Esophagus squamous epithelium (tissue), 5 donors: ENCODE results near the gene SLC9A6. TPM values are rescaled to one million over a fixed set of nuclear protein-coding genes. Genes with fewer than 3 reads are reported as not detected.
A peak's percentile ranks its signal among the peaks of the same experiment; 100 is the strongest.

Experiments used
- DNase-seq: peaks from one replicate; lab custom pipeline; 2025; lab: John Stamatoyannopoulos, UW
- H3K27ac ChIP-seq, 4 donors: fragments of 200-600 bp; sonication (generic); one replicate each; pipeline ENCODE4 v1.5.1; 2016 to 2019; ENCODE audit warnings: mild to moderate bottlenecking in 1 of 4
- H3K27me3 ChIP-seq, 4 donors: fragments of 200-600 bp; sonication (generic); 1 replicate in 3 of 4; 2 replicates in 1 of 4; pipeline versions ENCODE4 v1.5.1 to v1.6.0; 2017 to 2021; ENCODE audit warnings: antibody characterized with exemption in 1 of 4
- H3K36me3 ChIP-seq, 3 donors: fragments of 200-600 bp; sonication (generic); one replicate each; pipeline ENCODE4 v1.5.1; 2016 to 2019
- H3K4me1 ChIP-seq, 3 donors: fragments of 200-600 bp; sonication (generic); one replicate each; pipeline ENCODE4 v1.5.1; 2017 to 2019
- H3K4me3 ChIP-seq, 4 donors: fragments of 200-600 bp; sonication (generic); 1 replicate in 3 of 4; 2 replicates in 1 of 4; pipeline ENCODE4 v1.5.1; 2016 to 2019; ENCODE audit warnings: mild to moderate bottlenecking in 2 of 4, moderate library complexity in 1 of 4
- H3K9me3 ChIP-seq, 3 donors: fragments of 200-600 bp; sonication (generic); one replicate each; pipeline ENCODE4 v1.5.1; 2016 to 2019
- POLR2A ChIP-seq, 4 donors: fragments of 450-650 bp; IDR thresholded peaks; one replicate each; pipeline ENCODE4 v1.6.1; 2017; ENCODE audit warnings: antibody characterized with exemption in 4 of 4, mild to moderate bottlenecking in 4 of 4, moderate library complexity in 3 of 4
- WGBS, 2 donors: methylation state at CpG; one replicate each; pipeline ENCODE4 v1.1.5; 2018; 5-methylcytosine and 5-hydroxymethylcytosine counted together
- intact Hi-C: fragments of 100-400 bp; cut with DNase I; formaldehyde crosslinking; loops from one replicate; pipeline ENCODE4 v1.15.0; 2022
- total RNA-seq, 4 donors: library from RNA; depleted of rRNA; stranded (reverse); fragments of >200 nt; gene quantifications; one replicate each; pipeline ENCODE4 v1.1.0, GENCODE V29; 2016
- TF ChIP-seq, protein P1 (sequence below), 6 experiments: fragments of 450-650 bp in 4 of 6; fragments of 200-600 bp in 2 of 6; sonication (generic) in 2 of 6; IDR thresholded peaks; one replicate each; pipeline ENCODE4 v1.5.1; 2016 to 2019; ENCODE audit warnings: antibody characterized with exemption in 6 of 6, mild to moderate bottlenecking in 4 of 6, moderate library complexity in 4 of 6
- donor health status: DM: yes; HTN: yes; CAD: no.

SLC9A6 gene
- total RNA-seq, 4 donors from 2014 or later, result 12.8 to 22.0 (median 13.1) TPM

DNA sequence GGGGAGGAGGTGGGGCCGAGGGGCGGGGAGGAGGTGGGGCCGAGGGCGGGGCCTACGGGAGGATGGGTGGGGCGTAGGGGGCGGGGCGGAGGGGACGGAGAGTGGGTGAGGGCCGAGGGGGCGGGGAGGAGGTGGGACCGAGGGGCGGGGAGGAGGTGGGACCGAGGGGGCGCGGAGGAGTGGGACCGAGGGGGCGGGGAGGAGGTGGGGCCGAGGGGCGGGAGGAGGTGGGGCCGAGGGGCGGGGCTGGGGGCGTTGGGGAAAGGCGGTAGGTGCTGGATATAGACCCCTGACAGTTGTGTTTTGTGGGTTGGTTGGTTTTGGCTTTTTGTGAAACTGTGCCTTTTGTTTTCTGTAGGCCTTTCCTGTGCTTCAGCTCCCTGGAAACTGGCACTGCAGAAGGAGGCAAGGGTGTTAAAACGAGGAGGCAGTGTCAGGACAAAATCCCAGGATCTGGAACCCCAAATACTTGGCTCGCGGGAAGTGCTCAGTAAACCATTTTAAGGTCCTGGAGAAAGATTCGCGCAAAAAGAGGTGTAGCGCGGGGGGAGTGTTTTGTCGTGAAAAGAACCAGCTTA lies 10.9 kb upstream of the SLC9A6 start:
- peak overlapping the region; percentile 30 to 96 (median 77) for H3K27ac ChIP-seq
- no peaks in the 10 kb centered on the region for H3K27me3 ChIP-seq
- WGBS, 2 donors, result 0 to 37% methylated on average over 8 to 9 of the region's 32 CpGs
- H3K9me3 ChIP-seq, result no peaks in the 10 kb centered on the region
- peak; percentile 43 for DNase-seq
- intact Hi-C loops, result no loop called here
- peaks cover 0 to 25% (median 0%) of the 10 kb centered on the region in 3 donors for H3K4me1 ChIP-seq
- peak overlapping the region; percentile 13 to 74 (median 48) for H3K4me3 ChIP-seq
- no peaks in the 10 kb centered on the region for H3K36me3 ChIP-seq
- TF ChIP-seq, protein P1, sequence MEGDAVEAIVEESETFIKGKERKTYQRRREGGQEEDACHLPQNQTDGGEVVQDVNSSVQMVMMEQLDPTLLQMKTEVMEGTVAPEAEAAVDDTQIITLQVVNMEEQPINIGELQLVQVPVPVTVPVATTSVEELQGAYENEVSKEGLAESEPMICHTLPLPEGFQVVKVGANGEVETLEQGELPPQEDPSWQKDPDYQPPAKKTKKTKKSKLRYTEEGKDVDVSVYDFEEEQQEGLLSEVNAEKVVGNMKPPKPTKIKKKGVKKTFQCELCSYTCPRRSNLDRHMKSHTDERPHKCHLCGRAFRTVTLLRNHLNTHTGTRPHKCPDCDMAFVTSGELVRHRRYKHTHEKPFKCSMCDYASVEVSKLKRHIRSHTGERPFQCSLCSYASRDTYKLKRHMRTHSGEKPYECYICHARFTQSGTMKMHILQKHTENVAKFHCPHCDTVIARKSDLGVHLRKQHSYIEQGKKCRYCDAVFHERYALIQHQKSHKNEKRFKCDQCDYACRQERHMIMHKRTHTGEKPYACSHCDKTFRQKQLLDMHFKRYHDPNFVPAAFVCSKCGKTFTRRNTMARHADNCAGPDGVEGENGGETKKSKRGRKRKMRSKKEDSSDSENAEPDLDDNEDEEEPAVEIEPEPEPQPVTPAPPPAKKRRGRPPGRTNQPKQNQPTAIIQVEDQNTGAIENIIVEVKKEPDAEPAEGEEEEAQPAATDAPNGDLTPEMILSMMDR (IDR thresholded peaks at IDR 0.05), result no peak
- TF ChIP-seq POLR2A (IDR thresholded peaks at IDR 0.05), result no peak

DNA sequence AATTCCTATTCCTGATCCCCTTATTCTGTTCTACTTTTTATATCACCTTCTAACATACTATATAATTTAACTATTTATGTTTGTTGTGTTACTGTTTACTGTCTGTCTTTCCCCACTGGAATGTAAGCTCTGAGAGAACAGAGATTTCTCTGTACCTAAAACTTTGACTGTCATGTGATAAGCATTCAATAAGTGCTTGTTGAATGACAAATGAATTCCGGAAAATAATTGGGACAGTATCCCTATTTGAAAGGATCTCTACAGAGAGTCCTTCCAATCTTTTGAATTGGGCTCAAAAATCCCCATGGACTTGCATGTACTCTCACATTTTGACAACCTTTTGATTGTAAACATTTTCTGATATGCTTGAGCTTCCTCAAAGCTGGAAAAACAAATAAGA lies 9.8 kb upstream of the SLC9A6 start:
- Histone ChIP-seq H3K27me3 (no peaks in the 10 kb centered on the region), H3K27ac (no peak overlapping the region), H3K36me3 (no peaks in the 10 kb centered on the region), H3K4me3 (no peak overlapping the region), H3K4me1 (peaks cover 0 to 25% (median 0%) of the 10 kb centered on the region in 3 donors), H3K9me3 (no peaks in the 10 kb centered on the region)
- no peak for DNase-seq
- TF ChIP-seq, protein P1 (IDR thresholded peaks at IDR 0.05), result no peak
- no peak for TF ChIP-seq POLR2A (IDR thresholded peaks at IDR 0.05)
- intact Hi-C loops, result no loop called here
- 93% methylated on average over 1 of the region's 1 CpG; no CpG with 5 or more reads in 1 of the 2 donors for WGBS, 2 donors

DNA sequence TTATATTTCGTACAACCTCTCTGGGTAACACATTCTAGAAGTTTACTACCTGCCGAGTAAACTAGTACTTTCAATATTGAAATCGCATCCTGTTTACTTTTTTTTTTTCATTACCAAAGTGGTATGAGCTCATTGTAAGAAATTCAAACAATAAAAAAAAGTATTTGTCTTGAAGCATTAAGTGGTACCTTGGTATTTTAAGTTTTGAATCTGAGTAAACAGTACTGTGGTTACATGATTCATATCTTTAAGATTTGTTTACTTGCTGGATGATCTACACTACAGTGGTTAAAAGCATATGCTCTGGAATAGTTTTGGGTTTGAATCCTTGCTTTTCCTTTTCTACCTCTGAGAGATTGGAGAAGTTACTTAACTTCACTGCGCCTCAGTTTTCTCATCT lies 7.6 kb upstream of the SLC9A6 start:
- 69 to 75% methylated on average over 4 of the region's 4 CpGs for WGBS, 2 donors
- intact Hi-C loops, result no loop called here
- DNase-seq, result no peak
- no peaks in the 10 kb centered on the region for H3K27me3 ChIP-seq
- H3K4me1 ChIP-seq, result peaks cover 0 to 12% (median 0%) of the 10 kb centered on the region in 3 donors
- H3K36me3 ChIP-seq, result no peaks in the 10 kb centered on the region
- H3K27ac ChIP-seq, result no peak overlapping the region
- no peak overlapping the region for H3K4me3 ChIP-seq
- no peak for TF ChIP-seq POLR2A (IDR thresholded peaks at IDR 0.05)
- TF ChIP-seq, protein P1 (IDR thresholded peaks at IDR 0.05), result no peak
- no peaks in the 10 kb centered on the region for H3K9me3 ChIP-seq

DNA sequence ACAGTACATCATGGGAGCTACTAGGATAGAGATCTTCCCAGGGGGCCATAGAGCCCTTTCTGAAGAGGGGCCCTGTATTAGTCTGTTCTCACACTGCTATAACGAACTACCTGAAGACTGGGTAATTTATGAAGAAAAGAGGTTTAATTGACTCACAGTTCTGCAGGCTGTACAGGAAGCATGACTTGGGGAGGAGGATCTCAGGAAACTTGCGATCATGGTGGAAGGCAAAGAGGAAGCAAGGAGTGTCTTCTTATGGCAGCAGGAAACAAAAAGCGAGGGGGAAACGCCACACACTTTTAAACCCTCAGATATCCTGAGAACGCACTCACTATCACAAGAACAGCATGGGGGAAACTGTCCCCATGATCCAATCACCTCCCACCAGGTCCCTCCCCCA lies 4.2 kb upstream of the SLC9A6 start:
- Histone ChIP-seq H3K36me3 (no peaks in the 10 kb centered on the region), H3K27ac (no peak overlapping the region), H3K4me3 (no peak overlapping the region), H3K9me3 (no peaks in the 10 kb centered on the region), H3K27me3 (no peaks in the 10 kb centered on the region), H3K4me1 (peaks cover 0 to 15% (median 0%) of the 10 kb centered on the region in 3 donors)
- no peak for DNase-seq
- intact Hi-C loops, result no loop called here
- TF ChIP-seq, protein P1 (IDR thresholded peaks at IDR 0.05), result no peak
- no peak for TF ChIP-seq POLR2A (IDR thresholded peaks at IDR 0.05)
- WGBS, 2 donors, result 67 to 82% methylated on average over 5 of the region's 5 CpGs

DNA sequence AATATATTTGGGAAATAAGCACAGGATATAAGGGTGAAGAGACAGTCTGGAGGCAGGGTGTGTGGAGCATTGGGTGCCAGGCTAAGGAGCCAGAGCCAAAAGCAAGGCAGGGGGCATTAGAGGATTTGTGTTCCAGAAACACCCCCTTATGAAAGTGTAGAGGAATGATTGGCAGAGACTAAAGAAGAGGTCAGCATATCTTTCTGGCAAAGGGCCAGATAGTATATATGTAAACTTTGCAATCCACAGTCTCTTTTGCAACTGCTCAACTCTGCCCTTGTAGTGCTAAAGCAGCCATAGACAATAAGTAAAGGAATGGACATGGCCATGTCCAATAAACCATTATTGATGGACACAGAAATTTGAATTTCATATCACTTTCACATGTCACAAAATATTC lies 3.6 kb upstream of the SLC9A6 start:
- intact Hi-C loops, result no loop called here
- no peak for DNase-seq
- no peak for TF ChIP-seq POLR2A (IDR thresholded peaks at IDR 0.05)
- TF ChIP-seq, protein P1 (IDR thresholded peaks at IDR 0.05), result no peak
- Histone ChIP-seq H3K4me3 (no peak overlapping the region), H3K36me3 (no peaks in the 10 kb centered on the region), H3K4me1 (peaks cover 0 to 22% (median 0%) of the 10 kb centered on the region in 3 donors), H3K9me3 (no peaks in the 10 kb centered on the region), H3K27me3 (no peaks in the 10 kb centered on the region), H3K27ac (no peak overlapping the region)
